ENCODE data around the gene RSPH9.

- TF ChIP-seq CTCF (IDR thresholded peaks at IDR 0.05; ENCODE audit: extremely low read depth in 1 of 2, insufficient read depth in 1 of 2, low read depth in 1 of 2, low read length in 2 of 2), result no peak
- peak; percentile 92 for TF ChIP-seq POLR2A (IDR thresholded peaks at IDR 0.05; ENCODE audit: low read depth, low read length)
- no peak for TF ChIP-seq EZH2 (IDR thresholded peaks at IDR 0.05; ENCODE audit: borderline replicate concordance, low read depth, low read length, severe bottlenecking)
Measured at GRCh38 chr6:43687437-43688347, 42.9 kb downstream of the RSPH9 start, which contains the start of gene MRPS18A.

Data from endothelial cell of umbilical vein (primary cell).